ENCODE data around the gene STXBP2. TPM values are rescaled to one million over a fixed set of nuclear protein-coding genes. Genes with fewer than 3 reads are reported as not detected.

The STXBP2 gene
- total RNA-seq, 4 donors from 2014 or later: 7.2 to 14.4 (median 11.7) TPM

GRCh38 chr19:7596211-7596937, 40.5 kb upstream of the STXBP2 start:
- DNase-seq (ENCODE audit: extremely low spot score): no peak
- no peaks in the 10 kb centered on the region for H3K36me3 ChIP-seq
- intact Hi-C loops (cut with DNase I): no loop called here
- WGBS: 4% methylated on average over 18 of the region's 70 CpGs
- peak overlapping the region; percentile 24 to 54 (median 36) for H3K4me3 ChIP-seq
- no peak overlapping the region for H3K27ac ChIP-seq (replicated peaks in 1 of 4)
- H3K9me3 ChIP-seq: no peaks in the 10 kb centered on the region
- H3K4me1 ChIP-seq: peaks cover 0 to 17% (median 11%) of the 10 kb centered on the region in 4 donors
- H3K27me3 ChIP-seq: peaks cover 4 to 82% (median 16%) of the 10 kb centered on the region in 4 donors
- no peak for TF ChIP-seq POLR2AphosphoS5 (IDR thresholded peaks at IDR 0.05)
- no peak for TF ChIP-seq POLR2A (IDR thresholded peaks at IDR 0.05; ENCODE audit: low read depth)
- no peak for TF ChIP-seq CTCF (IDR thresholded peaks at IDR 0.05)
- TF ChIP-seq EP300 (IDR thresholded peaks at IDR 0.05): no peak

GRCh38 chr19:7597689-7598088, 39.2 kb upstream of the STXBP2 start:
- Histone ChIP-seq H3K27me3 (peaks cover 4 to 83% (median 16%) of the 10 kb centered on the region in 4 donors), H3K4me3 (no peak overlapping the region), H3K4me1 (peaks cover 0 to 17% (median 11%) of the 10 kb centered on the region in 4 donors), H3K36me3 (no peaks in the 10 kb centered on the region), H3K27ac (replicated peaks in 1 of 4) (no peak overlapping the region), H3K9me3 (no peaks in the 10 kb centered on the region)
- TF ChIP-seq POLR2AphosphoS5 (IDR thresholded peaks at IDR 0.05) (no peak), POLR2A (IDR thresholded peaks at IDR 0.05; ENCODE audit: low read depth) (no peak), EP300 (IDR thresholded peaks at IDR 0.05) (no peak), CTCF (IDR thresholded peaks at IDR 0.05) (no peak)
- 64% methylated on average over 9 of the region's 9 CpGs for WGBS
- DNase-seq (ENCODE audit: extremely low spot score): no peak
- intact Hi-C loops (cut with DNase I): no loop called here

- intact Hi-C loops (cut with DNase I): no loop called here
- Histone ChIP-seq H3K27me3 (peaks cover 4 to 83% (median 16%) of the 10 kb centered on the region in 4 donors), H3K9me3 (no peaks in the 10 kb centered on the region), H3K36me3 (no peaks in the 10 kb centered on the region), H3K27ac (replicated peaks in 1 of 4) (no peak overlapping the region), H3K4me1 (peaks cover 0 to 17% (median 11%) of the 10 kb centered on the region in 4 donors), H3K4me3 (no peak overlapping the region)
- TF ChIP-seq POLR2AphosphoS5 (IDR thresholded peaks at IDR 0.05) (no peak), EP300 (IDR thresholded peaks at IDR 0.05) (no peak), CTCF (IDR thresholded peaks at IDR 0.05) (no peak), POLR2A (IDR thresholded peaks at IDR 0.05; ENCODE audit: low read depth) (no peak)
- 68% methylated on average over 6 of the region's 6 CpGs for WGBS
- DNase-seq (ENCODE audit: extremely low spot score): no peak
These were observed 38.7 kb upstream of the STXBP2 start for GRCh38 chr19:7598180-7598579.

- Histone ChIP-seq H3K9me3 (no peaks in the 10 kb centered on the region), H3K27ac (replicated peaks in 1 of 4) (no peak overlapping the region), H3K4me3 (no peak overlapping the region), H3K27me3 (peaks cover 4 to 85% (median 12%) of the 10 kb centered on the region in 4 donors), H3K36me3 (no peaks in the 10 kb centered on the region), H3K4me1 (peaks cover 0 to 12% (median 8%) of the 10 kb centered on the region in 4 donors)
- intact Hi-C loops (cut with DNase I): no loop called here
- TF ChIP-seq CTCF (IDR thresholded peaks at IDR 0.05): no peak
- TF ChIP-seq POLR2AphosphoS5 (IDR thresholded peaks at IDR 0.05): no peak
- TF ChIP-seq EP300 (IDR thresholded peaks at IDR 0.05): no peak
- no peak for TF ChIP-seq POLR2A (IDR thresholded peaks at IDR 0.05; ENCODE audit: low read depth)
- no peak for DNase-seq (ENCODE audit: extremely low spot score)
These were observed 36.2 kb upstream of the STXBP2 start for GRCh38 chr19:7600721-7601120.

Measured in esophagus muscularis mucosa (tissue), 4 donors.